HG02884 (cell line): ENCODE measurements around the gene BMERB1.

ENCODE experiments used
- ATAC-seq: cut with Tn5 transposase; IDR thresholded peaks from one replicate; pipeline ENCODE4 v1.9.1; 2021; ENCODE audit warnings: mild to moderate bottlenecking, moderate library complexity; ENCODE audit not compliant: unreplicated experiment

BMERB1 gene

DNA sequence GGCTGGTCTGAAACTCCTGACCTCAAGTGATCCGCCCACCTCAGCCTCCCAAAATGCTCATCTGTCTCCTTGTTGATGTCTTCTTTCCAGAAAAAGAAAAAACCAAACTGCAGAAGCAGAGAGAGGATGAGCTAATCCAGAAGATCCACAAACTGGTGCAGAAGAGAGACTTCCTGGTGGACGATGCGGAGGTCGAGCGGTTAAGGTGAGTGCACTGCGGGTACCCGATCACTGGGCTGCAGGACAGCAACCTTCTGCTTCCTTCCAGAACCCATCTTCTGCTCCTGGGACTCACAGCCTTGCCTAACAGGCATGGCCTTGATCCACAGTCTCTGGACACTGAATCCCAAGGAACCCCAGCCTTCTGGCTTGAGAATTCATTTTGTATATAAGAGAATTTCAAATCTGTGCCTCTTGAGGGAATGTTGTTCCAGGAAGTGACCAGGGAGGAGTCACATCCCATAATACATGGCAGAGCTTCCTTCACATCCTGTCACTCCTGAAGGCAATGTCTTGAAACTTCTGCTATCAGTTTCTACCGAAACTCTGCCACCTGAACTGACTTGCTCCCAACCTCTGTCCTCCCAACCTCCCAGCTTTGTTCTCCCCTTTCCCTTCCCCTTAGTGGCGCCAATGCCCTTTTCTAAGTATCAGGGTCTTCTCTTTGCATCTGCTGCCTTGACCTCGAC lies 146.9 kb downstream of the BMERB1 start:
- ATAC-seq = no peak

DNA sequence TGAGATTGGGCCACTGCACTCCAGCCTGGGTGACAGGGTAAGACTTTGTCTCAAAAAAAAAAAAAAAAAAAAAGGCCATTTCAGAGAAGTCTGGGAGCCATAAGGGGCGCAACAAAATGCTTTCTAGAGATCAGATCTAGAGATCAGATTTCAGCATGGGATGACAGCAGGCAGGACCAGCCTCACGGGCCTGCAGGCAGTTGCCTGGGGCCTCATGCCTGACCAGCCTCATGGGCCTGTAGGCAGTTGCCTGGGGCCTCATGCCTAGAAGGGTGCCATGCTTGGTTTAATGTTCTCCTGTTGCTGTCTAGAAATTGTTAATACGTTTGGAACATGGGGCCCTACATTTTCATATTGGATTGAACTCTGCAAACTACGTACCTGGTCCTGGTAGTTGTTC lies 149.1 kb downstream of the BMERB1 start:
- ATAC-seq = no peak

DNA sequence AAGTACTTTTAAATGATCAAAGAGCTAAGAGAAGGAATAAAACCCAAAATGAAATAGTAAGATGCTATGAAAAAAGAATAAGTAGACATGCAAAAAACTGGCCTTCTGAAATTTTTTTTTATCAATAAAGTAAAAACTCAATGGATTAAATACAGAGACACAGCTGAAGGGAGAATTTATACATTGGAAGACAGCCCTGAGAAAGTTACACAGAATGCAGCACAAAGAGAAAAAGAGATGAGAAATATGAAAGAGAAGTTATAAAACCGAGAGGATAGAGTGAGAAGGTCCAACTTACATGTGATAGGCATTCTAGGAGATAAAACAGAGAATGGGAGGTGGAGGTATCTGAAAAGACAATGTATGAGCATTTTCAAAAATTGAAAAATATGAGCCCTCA lies 151.6 kb downstream of the BMERB1 start:
- no peak for ATAC-seq

DNA sequence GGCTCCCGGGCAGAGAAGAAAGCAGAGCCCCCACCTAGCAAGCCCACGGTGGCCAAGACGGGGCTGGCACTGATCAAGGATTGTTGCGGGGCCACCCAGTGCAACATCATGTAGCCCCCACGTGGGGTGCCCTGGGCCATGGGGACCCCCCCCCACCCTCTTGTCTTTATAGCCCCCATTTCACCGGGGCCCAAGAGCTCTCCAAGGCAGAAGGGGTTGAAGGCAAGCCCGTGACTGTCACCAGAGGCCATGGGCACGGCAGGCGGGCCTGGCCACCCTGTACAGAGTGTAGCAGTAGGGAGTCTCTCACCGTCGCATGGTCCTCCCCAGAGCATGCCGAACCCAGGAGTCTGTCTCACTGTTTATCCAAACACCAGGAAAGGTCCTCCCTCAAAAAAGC lies 152.3 kb downstream of the BMERB1 start:
- ATAC-seq = no peak

DNA sequence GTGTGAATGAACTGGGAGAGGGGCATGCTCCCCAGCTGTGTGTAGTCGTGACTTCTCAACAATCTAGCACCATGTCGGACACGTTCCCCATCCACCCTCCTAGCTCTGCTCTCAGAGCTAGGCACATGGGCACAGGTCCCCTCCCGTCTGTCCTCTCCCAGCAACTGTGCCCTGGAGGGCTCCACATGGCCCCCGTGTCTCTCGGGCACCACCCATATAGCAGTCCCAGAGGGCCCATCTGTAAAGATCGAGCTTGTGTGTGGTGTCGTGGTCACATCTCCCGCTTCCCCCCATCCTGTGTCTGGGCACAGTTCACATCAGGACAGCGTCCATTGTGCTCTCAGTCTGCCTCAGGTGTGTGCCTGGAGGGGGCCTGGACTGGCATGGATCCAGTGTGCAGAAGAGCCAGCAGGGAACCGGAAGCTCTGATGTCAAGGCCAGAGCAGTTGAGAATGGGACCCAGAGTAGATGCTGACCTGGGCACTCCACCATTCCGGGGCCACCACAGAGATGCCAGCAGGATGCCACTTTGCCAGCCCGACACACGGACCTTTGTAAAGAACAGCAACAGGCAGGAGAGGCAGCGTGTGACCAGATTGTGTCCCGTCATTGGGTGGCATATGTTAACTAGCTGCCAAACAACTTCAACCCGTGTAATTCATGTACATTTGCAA lies 152.9 kb downstream of the BMERB1 start:
- no peak for ATAC-seq

DNA sequence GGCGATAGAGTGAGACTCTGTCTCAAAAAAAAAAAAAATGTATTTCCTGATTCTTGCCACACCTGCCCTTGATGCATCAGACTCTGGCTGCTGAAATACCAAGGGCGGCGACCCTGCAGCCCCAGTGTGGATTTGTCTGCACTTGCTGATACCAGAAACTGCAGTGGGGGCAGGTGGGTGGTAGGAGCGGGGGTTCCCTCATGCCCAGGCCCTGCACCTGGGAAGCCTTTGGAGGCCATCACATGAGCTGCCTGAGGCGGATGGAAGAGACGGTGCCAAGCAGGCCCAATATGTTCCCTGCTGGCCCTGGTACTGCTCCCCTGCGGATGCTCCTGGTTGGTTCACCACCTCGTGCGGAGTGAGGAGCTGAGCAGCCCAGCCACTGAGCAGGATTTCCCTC lies 157.9 kb downstream of the BMERB1 start:
- no peak for ATAC-seq

DNA sequence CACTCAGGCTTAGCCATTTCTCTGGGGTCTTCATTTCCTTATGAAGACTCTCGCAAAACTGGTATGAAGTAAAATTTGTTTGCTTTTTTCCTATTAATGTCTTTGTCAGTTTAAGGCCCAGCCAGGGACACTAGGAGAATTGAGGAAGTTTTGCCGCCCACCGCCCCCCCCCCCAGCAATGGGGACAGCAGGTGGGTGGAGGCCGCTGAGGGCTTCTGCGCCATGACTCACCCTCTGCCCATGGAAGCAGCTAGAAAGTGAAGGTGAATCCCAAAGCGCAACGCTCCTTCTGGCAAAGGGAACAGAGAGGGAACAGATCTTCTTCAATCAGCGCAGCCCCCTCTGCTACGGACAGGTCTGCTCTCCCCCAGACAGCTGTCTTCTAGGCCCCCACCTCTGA lies 158.8 kb downstream of the BMERB1 start:
- no peak for ATAC-seq

DNA sequence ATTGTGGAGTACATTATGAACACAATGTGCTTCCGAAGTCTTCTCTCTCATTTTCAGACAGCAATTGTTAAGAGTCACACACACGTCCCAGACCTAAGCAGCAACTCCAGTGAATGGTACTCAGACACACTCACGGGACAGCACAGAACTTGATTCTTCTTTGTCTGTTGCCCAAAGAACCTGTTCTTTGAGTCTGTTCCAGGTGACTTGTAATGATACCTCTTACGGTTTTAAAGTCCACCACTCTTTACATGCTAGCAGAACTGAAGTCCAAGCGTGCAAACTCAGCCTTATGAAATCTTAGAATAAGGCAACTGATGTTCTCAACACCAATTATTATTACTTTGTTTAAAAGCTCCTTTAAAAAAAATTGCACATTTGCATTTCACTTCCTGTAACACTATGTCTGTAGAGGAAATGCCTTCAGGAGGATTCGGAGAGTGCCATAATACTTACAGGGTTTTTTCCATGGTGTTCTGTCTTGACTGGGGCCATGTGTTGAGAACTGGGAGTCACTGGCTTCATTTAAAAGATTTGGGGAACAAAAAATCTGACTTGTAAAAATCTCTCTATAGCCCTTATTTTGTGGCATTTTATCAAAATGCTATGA lies 160.4 kb downstream of the BMERB1 start:
- ATAC-seq = no peak

DNA sequence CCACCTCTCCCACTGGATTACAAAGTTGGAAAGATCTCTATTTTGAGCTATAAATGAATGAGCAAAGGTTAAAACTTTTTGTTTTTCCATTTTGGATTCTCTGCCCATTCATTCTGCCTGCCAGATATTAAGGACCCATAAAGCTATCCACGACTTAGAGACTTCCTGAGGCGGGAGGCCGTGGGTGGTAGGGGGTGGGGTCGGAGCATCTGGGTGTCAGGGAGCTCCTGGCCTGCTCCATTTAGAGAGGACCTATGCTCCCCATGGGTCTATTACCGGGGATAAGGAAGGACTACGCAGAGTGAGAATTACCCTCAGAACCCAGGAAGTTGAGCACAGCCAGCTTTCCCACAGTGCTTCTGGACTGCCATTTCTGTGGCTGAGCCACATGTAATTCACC lies 162.7 kb downstream of the BMERB1 start:
- ATAC-seq = no peak

DNA sequence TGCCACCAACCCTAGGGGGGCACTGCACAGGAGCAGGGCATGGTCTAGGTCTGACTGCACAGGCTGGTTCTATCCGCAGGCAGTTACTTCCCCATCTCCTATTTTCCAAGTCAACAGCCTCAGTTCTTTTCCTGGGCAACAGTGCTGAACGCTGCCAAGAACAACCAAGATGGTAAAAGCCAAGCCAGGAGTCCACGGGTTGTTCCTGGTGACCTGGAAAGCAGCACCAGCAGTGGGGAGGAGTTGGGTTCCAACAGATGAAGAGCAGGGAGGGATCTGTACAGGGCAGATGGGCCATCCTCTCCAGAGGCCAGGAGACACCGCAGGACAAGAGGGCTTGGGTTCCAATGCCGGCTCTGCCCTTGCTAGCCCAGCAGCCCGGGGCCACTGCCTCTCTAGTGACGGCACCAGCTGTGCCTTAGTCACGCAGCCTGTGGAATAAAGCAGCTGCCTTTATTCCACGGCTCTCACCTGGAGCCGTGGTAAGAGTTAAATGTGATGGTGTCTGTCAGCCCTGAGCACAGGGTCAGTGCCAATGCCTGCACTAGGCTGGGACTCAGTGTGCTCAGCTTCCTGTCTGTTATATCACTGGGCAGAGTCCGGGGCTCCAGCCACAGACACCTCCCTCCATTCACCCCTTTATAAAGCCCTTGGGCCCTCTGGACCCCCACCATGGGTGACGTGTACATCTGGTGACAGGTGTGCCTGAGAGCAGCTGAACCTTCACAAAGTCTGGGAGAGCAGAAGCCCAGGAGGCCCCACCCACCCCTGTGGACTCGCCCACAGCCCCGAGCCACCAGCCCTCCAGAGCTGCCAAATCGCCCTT lies 163.6 kb downstream of the BMERB1 start:
- ATAC-seq = no peak

DNA sequence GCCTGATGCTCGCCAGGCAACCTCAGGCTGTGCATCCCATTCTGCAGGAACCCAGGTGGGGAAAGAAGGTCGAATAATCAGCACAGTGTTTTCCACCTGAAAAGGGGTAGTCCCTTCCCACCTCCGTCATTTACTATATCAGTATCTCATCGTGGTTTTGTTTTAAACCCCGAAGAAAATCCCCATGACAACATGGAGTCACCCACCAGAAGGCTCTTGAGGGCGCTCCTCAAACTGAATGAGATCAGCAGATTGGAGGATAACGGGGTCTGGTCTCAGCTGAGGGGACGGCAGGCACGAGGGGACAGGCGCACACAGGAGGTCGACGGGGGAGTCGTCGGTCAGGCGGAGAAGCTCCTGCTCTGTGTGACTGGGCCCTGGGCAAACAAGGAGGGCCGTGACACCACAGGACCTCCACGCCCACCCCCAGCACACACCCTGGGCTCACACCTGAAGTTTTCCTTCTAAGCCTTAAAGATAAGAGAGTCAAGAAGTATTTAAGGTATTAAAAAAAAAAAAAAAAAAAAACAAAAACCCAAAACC lies 164.3 kb downstream of the BMERB1 start:
- no peak for ATAC-seq

DNA sequence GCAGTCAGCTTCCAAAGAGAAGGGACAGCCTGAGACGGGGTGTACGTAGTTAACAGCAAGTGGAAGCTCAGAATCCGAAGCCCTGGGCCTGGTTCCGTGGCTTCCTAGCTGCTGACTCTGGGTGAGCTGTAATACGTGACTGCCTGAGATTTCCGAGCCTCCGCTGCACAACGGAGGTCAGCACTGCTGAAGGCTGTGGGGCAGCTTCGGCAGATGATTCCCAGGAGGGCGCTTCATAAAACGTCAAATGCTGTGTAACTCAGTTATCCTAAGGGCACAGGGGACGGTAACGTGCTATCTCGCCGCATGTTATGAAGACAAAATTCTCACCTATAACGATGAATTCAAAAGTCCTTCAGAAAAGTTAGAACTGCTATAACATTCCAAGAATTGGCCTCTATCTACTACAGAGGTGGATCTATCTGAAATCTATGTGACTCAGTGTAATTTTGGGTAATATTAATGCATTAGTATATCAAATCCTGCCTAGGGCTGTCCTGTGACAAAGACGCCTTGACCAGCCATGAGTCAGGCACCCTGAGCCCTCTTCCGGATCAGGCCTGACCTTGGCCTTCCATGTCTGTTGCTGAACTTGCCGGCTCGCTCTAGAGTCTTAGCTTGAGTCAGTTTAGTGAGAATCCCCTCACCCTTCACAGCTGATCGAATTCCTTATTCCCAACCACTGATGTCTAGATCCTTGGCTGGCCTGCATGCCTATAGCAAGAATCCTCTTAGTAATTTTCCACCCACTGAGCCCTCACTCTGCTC lies 165.1 kb downstream of the BMERB1 start:
- no peak for ATAC-seq

DNA sequence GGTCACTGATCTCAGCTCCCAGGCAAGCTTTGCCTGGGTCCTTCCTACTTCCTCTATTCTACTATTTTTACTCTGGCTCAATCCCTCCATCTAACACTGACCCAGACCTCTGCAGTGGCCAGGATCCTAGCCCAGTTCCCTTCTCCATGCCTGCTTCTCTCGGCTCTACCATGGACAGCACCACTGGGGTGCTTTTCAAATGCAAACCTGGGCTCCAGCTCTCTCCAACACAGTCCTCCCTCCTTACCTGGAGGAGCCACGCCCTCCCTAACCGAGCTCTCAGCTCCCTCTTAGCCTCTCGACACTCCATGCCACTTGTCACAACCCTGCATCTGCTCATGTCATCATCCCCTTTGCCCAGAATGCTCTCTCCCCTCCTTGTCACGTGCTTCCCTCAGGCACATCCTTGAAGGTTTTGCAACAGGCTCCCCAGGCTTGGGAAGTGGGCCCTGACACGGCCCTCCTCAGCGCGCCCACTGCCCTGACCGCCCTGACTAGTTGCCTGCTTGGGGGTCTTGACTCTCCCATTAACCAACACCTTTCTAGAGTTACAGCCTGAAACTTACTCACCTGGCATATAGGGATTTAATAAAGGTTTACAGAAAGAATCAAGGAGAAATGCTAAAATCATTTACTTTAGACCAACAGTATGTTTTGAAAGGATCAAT lies 167.0 kb downstream of the BMERB1 start:
- no peak for ATAC-seq

DNA sequence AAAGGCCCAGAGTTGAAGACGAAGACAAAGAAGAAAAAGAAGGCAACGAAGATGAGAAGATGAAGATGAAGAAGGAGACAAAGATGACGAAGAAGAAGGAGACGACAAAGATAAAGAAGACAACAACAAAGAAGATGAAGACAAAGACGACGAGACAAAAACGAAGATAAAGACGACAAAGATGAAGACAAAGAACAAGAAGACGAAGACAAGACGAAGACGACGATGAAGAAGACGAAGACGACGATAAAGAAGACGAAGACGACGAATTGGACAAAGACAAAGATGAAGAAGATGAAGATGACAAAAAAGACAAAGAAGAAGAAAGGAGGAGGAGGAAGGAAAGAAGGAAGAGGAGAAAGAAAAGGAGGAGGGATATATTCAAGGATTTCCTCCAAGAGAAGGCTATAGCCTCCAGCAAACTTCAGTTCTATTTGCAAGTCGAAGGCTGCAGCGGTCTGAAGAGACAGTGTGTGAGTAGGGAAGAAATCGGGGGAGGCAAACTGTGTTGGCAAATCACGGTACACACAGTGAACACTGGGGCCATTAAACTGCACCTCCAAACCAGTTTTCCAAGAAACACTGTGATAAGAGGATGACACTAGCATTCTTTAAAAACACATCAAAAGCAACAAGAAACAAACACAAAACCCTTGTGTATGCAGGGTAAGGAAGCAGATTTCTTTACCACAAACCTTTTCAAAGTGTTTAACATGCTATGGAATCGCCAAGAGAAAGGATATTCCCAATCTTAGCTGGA lies 168.1 kb downstream of the BMERB1 start:
- no peak for ATAC-seq

DNA sequence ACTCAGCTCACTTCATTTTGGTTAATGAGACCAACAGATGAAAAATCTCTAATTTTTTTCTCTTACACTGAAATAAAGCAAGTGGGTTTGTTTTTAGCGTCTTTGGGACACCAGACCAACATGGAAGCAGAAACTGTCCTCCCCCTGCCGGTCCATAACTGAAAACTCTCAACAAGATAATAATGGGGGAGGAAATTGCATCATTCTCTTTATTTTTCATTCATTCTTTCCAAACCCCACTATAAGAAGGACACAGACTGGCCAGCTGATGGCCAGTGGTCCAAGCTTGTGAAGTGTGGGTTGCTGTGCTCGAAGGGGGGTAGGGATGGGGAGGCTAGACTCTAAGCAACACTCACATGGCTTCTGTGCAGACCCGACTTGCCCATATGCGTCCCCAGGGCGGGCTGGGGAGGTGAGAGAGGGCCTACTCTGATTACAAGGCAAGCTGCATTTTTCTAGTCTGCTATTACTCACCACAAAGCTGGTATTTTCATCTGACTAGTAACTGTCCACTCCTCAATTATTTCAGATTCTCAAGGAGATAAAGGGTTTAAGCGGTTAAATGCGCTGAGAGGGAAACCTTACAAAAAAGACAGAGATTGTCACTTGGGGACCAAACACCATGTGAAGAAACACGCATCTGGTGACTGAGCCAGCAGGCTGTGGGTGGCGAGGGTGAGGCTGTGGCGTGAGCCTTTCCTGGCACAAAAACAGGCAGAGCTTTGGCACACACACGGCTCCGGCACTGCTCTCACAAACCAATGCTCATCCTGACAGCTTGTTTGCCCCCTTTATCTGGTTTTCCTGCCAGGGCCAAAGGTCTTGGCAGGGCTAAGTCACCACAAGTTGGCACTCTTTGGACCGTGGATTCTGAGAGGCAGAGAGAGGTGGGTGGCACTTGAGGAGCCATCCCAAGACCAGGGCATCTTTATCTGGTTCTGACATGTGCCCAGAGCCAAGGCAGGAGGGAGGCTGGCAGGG lies 170.4 kb downstream of the BMERB1 start:
- no peak for ATAC-seq

DNA sequence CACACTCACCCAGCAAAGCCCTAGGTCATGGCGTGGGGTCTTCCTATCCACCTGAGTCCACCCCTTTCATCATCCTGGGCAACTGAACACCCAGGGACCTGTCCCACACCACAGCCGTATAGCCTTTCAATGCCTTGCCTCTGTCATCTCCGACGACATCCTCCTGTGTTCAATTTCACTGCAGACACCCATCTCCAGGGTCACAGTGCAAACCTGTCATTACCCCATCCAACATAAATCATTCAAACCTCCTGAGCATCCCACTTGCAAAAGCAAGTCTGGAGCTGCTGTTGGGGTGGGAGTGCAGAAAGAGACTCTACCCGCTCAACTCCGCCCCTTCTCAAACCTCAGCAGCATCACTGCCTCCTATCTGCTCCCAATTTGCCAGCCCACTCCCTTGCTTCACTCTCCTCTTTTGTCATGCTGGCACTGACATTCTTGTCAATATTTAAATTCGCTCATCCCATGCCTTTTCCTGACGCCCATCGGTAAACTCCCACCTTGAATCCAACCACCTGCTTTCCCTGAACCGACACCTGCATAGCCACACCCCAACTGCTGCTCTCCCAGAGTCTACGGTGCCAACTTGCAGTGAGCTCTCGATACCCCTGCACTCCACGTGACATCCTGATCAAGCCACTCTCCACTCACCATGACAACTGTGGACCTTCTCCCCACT lies 171.6 kb downstream of the BMERB1 start:
- no peak for ATAC-seq

DNA sequence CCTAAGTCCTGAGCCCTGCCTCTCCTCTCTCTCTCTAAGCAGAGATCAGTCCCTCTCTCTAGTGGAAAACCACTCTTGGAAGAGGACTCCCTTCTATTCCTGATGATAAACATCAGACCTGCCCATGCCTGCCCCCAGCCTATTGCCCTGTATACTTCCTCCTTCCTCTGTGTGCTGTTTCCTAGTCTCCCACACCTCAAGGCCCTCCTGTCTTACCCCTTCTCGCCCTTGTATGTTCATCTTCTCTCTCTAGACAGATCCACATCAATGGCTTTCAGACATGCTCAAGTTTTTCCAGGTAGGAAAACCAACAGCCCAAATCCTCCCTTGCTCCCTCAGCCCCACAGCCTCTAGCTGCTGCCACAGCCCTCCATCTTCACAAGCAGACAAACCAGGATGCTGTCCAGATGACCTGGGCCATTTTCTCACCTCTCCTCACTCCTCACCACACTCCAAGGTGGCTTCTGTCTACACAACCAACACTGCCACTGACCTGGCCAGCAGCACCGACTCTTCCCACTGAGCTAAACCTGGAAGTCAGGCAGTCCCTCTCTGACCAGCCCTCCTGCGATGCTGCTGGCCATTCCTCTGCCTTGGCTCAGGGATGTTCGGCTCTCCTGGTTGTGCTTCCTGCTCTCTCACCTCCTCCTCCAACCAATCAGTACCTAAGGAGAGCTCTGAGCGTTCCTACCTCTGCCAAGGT lies 172.3 kb downstream of the BMERB1 start:
- ATAC-seq = no peak
